Measurements from ENCODE around the gene TEX44.

The TEX44 gene

DNA sequence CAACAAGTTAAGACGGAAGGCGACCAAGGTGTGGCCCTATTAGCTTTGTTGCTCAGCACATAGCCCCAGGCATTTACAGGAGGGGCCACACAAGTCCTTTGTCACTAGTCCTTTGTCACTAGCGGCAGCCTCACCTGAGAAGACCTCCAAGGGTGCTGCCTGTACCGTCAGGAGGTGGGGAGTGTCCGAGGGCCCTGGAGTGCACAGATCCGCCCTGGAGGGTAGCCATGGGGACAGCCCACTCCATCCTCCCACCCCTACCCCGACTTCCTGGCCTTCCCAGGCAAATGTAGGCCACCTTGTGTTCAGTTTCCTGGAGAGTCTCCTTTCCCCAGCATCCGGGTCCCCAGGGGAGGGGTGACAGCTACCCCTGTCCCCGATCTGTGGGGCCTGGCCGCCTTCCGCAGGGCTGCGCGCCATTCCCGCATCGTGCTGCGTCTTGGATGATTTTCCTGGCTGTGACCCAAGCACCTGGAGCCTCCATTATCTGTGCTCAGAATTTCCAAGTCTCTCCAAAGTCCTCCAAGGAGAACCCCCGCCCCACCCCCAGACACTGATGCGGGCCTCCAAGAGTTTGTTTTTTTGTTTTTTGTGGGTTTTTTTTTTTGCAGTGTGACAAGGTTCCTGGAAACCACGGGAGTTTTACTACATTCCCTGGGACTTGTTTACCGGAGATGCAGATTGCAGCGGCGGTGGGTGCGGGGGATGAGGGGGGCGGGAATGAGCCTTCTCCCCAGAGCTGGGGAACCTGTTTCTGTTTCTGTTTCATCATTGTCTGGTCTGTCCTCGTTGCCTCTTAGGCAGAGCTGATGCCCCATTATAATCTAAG is 28.6 kb downstream of the TEX44 start:
- no peak for DNase-seq (ENCODE audit: extremely low read depth, insufficient read length)
- no peak overlapping the region for H3K4me3 ChIP-seq (replicated peaks; ENCODE audit: low read depth, low read length)
- no peaks in the 10 kb centered on the region for H3K27me3 ChIP-seq (replicated peaks; ENCODE audit: control insufficient read depth, insufficient read depth, low read length)
- H3K36me3 ChIP-seq (ENCODE audit: control insufficient read depth, insufficient read depth, low read length) = no peaks in the 10 kb centered on the region
- no peak for TF ChIP-seq CTCF (IDR thresholded peaks at IDR 0.05; ENCODE audit: insufficient read depth, low read length, poor library complexity, severe bottlenecking)

DNA sequence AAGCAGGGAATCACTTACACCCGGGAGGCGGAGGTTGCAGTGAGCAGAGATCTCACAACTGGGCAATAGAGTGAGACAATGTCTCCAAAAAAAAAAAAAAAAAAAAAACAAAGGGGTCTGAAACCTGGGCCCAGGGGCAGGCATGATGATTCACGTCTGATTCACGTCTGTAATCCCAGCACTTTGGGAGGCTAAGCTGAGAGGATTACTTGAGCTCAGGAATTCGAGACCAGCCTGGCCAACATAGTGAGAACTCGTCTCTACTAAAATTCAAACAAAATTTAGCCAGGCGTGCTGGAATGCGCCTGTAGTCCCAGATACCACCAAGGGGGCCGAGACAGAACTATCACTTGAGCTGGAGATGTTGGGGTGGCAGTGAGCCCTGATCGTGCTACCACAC is 30.3 kb downstream of the TEX44 start:
- Histone ChIP-seq H3K36me3 (ENCODE audit: control insufficient read depth, insufficient read depth, low read length) (no peaks in the 10 kb centered on the region), H3K27me3 (replicated peaks; ENCODE audit: control insufficient read depth, insufficient read depth, low read length) (no peaks in the 10 kb centered on the region), H3K4me3 (replicated peaks; ENCODE audit: low read depth, low read length) (no peak overlapping the region)
- no peak for TF ChIP-seq CTCF (IDR thresholded peaks at IDR 0.05; ENCODE audit: insufficient read depth, low read length, poor library complexity, severe bottlenecking)
- no peak for DNase-seq (ENCODE audit: extremely low read depth, insufficient read length)

DNA sequence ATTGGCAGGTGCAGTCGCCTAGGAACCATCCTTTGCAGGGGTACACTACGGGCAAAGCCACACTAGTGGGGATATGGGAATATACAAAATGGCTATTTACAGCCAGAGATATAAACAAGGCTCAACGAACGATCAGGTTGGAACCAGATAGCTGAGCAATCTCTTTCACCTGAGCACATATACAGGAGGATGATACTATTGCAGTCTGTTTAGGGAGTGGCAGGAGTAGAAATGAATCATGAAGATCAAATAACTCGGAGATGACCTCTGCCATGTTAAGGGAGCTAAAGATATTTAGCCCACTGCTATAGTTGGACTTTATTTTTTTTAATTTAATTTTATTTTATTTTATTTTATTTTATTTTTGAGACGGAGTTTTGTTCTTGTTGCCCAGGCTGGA is 33.8 kb downstream of the TEX44 start:
- no peak for TF ChIP-seq CTCF (IDR thresholded peaks at IDR 0.05; ENCODE audit: insufficient read depth, low read length, poor library complexity, severe bottlenecking)
- no peaks in the 10 kb centered on the region for H3K27me3 ChIP-seq (replicated peaks; ENCODE audit: control insufficient read depth, insufficient read depth, low read length)
- DNase-seq (ENCODE audit: extremely low read depth, insufficient read length) = no peak
- H3K4me3 ChIP-seq (replicated peaks; ENCODE audit: low read depth, low read length) = no peak overlapping the region
- H3K36me3 ChIP-seq (ENCODE audit: control insufficient read depth, insufficient read depth, low read length) = no peaks in the 10 kb centered on the region

GRCh38 chr2:231627384-231628120 is 34.9 kb downstream of the TEX44 start:
- no peak for TF ChIP-seq CTCF (IDR thresholded peaks at IDR 0.05; ENCODE audit: insufficient read depth, low read length, poor library complexity, severe bottlenecking)
- no peak overlapping the region for H3K4me3 ChIP-seq (replicated peaks; ENCODE audit: low read depth, low read length)
- no peaks in the 10 kb centered on the region for H3K27me3 ChIP-seq (replicated peaks; ENCODE audit: control insufficient read depth, insufficient read depth, low read length)
- DNase-seq (ENCODE audit: extremely low read depth, insufficient read length) = no peak
- no peaks in the 10 kb centered on the region for H3K36me3 ChIP-seq (ENCODE audit: control insufficient read depth, insufficient read depth, low read length)

DNA sequence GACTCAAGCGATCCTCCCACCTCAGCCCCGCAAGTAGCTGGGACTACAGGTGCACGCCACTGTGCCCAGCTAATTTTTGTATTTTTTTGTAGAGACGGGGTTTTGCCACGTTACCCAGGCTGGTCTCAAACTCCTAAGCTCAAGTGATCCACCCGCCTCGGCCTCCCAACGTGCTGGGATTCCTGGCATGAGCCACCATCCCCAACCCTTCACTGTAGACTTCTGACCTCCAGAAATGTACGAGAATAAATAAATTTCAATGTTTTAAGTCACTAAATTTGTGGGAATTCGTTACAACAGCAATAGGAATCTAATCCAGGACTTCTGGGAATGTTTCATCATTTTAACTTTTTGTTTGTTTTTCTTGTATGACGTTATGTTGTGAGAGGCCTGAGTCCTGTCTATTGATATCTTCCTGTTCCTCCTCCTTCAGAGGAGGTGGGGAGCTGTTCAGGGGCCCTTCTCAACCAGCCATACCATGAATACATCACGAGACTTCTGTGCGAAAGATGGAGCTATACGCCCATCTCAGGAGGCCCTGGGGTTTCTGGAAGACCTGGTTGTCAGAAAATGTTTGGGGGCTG is 40.0 kb downstream of the TEX44 start:
- TF ChIP-seq CTCF (IDR thresholded peaks at IDR 0.05; ENCODE audit: insufficient read depth, low read length, poor library complexity, severe bottlenecking) = no peak
- Histone ChIP-seq H3K36me3 (ENCODE audit: control insufficient read depth, insufficient read depth, low read length) (no peaks in the 10 kb centered on the region), H3K27me3 (replicated peaks; ENCODE audit: control insufficient read depth, insufficient read depth, low read length) (no peaks in the 10 kb centered on the region), H3K4me3 (replicated peaks; ENCODE audit: low read depth, low read length) (no peak overlapping the region)
- no peak for DNase-seq (ENCODE audit: extremely low read depth, insufficient read length)

Data from GM06990 (cell line).